GM06990 (cell line): ENCODE results near the gene RXRA.

Experiments
- DNase-seq: peaks from one replicate; pipeline ENCODE4 v3.0.0-alpha.2; 2011; ENCODE audit not compliant: insufficient read length; ENCODE audit errors: extremely low read depth
- H3K27me3 ChIP-seq: replicated peaks from 2 replicates; pipeline ENCODE4 v1.6.0; 2011; ENCODE audit warnings: low read length; ENCODE audit not compliant: control insufficient read depth, insufficient read depth
- H3K36me3 ChIP-seq: 2 replicates; pipeline ENCODE4 v1.5.1; 2011; ENCODE audit warnings: low read length; ENCODE audit not compliant: control insufficient read depth, insufficient read depth
- H3K4me3 ChIP-seq: replicated peaks from 2 replicates; pipeline ENCODE4 v1.5.1; 2011; ENCODE audit warnings: low read depth, mild to moderate bottlenecking, control low read depth, low read length
- CTCF ChIP-seq: IDR thresholded peaks from 2 replicates; pipeline ENCODE4 v1.5.1; 2011; ENCODE audit warnings: low read length, control low read depth, mild to moderate bottlenecking, inconsistent platforms; ENCODE audit not compliant: insufficient read depth, poor library complexity, severe bottlenecking

Gene RXRA

DNA sequence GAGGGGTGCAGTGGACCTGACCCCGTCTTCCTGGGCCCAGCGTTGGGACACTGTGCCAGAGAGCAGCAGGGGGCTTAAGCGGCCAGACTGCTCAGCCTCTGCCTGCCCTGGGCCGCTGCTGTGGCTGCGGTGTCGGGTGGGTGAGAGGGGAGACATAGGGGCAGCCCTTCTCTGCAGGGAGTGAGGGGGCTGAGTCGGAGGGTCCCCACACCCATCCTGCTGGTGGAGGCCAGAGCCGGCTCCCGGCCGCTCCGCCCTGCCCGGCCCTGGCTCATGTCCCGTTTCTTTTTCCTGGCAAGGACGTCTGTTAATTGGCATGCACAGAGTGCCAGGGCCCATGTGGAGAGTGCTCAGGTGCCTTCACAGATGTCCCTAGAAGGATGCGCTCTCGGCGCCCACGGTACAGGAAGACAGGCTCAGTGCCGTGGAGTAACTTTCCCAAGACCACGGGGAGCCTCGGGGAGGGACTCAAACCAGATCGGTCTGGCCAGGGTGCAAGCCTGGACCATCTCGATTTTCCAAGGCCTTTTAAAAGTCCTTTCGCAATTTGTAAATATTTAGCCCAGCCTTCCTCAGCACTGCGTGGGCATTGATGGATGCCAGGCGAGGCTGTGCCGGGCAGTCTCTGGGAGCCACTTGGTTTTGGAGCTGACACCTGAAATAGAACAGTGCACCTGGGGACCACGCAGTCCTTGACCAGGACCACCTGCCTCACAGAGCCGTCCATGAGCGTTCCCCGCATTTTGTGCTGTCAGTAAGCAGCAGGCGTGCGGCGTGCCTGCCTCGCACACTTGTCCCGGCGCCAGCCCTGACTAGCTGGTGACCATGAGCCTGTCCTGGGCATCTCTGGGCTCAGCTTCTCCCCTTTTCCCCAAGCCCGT, 60.9 kb downstream of the RXRA start:
- no peak overlapping the region for H3K4me3 ChIP-seq
- no peak for TF ChIP-seq CTCF
- DNase-seq, result no peak
- no peaks in the 10 kb centered on the region for H3K36me3 ChIP-seq
- H3K27me3 ChIP-seq, result no peaks in the 10 kb centered on the region

- no peaks in the 10 kb centered on the region for H3K27me3 ChIP-seq
- no peak for DNase-seq
- H3K4me3 ChIP-seq, result no peak overlapping the region
- no peaks in the 10 kb centered on the region for H3K36me3 ChIP-seq
- TF ChIP-seq CTCF, result no peak
These were observed 62.1 kb downstream of the RXRA start for GRCh38 chr9:134388289-134388808.

DNA sequence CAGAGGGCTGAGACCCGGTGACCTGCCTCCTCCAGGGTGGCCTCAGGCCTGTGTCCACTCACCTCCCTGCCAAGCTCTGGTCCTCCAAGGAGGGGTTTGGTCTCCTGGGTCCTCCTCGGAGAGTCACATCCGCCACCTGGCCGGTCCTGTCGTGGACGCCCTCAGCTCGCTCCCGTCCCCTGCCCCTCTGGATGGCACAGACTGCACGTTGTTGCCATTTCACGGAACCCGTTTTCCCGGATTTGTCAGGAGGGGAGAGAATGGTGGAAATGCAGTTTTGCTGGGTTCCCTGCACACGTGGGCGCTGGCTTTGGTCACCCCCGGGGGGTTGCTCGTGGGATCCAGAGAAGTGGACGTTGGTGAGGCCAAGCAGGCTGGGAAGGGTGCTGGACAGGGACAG, 62.7 kb downstream of the RXRA start:
- H3K27me3 ChIP-seq, result no peaks in the 10 kb centered on the region
- no peak overlapping the region for H3K4me3 ChIP-seq
- no peaks in the 10 kb centered on the region; the same call in 1 of the 2 replicates for H3K36me3 ChIP-seq
- DNase-seq, result no peak
- no peak for TF ChIP-seq CTCF

DNA sequence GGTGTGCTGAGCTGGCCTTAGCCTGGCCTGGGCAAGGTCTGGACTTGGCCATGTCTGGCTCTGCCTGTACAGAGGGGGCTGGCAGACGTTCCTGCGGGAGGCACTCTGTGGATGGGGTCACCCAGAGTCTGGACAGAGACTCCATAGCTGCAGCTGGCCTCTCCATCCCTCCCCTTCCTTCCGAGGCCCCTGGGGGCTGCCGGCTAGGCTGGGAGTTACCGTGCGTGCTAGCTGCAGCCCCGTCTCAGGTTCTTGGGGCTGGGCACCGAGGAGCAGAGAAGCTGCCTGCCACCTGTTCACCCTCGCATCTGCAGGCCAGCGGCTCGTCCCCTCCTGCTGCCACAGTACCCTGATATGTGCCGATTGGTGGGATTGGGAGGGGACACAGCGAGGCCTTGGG, 63.4 kb downstream of the RXRA start:
- DNase-seq, result no peak
- Histone ChIP-seq H3K27me3 (no peaks in the 10 kb centered on the region), H3K36me3 (no peaks in the 10 kb centered on the region; the same call in 1 of the 2 replicates), H3K4me3 (no peak overlapping the region)
- no peak for TF ChIP-seq CTCF

- H3K27me3 ChIP-seq, result no peaks in the 10 kb centered on the region
- H3K36me3 ChIP-seq, result no peaks in the 10 kb centered on the region; the same call in 1 of the 2 replicates
- DNase-seq, result peak; percentile 84
- no peak for TF ChIP-seq CTCF
- peak overlapping the region; percentile 84; the same call in 1 of the 2 replicates for H3K4me3 ChIP-seq
These were observed 64.3 kb downstream of the RXRA start for GRCh38 chr9:134390537-134390936.
